Prostate gland (tissue), 2 donors: Measurements from ENCODE around the gene IZUMO1R. TPM values are rescaled to one million over a fixed set of nuclear protein-coding genes. Genes with fewer than 3 reads are reported as not detected.

Experiments used
- total RNA-seq, 2 donors: library from RNA; depleted of rRNA; stranded (reverse); fragments of >200 nt; gene quantifications; one replicate each; pipeline ENCODE4 v1.1.0, GENCODE V29; 2016

The IZUMO1R gene
- total RNA-seq, 2 donors from 2014 or later, result not detected

Other genes starting within 250 kb of the IZUMO1R start
- 10 to 100 TPM; 12.9 to 51.2 TPM for gene PANX1, start 175.7 kb upstream of the IZUMO1R start, total RNA-seq
- not detected for gene GPR83, start 96.8 kb downstream of the IZUMO1R start, total RNA-seq
- 10 to 100 TPM; 12.3 to 14.1 TPM for gene MRE11, start 189.3 kb downstream of the IZUMO1R start, total RNA-seq
- 10 to 100 TPM; 11.6 to 15.6 TPM for gene ANKRD49, start 189.4 kb downstream of the IZUMO1R start, total RNA-seq
- gene C11orf97, start 207.9 kb downstream of the IZUMO1R start, total RNA-seq, result not detected
- 1 to 10 TPM; 5.2 to 6.5 TPM for gene FUT4, start 239.3 kb downstream of the IZUMO1R start, total RNA-seq